H9 (cell line): ENCODE results near the gene RRAGB. TPM values are rescaled to one million over a fixed set of nuclear protein-coding genes. Genes with fewer than 3 reads are reported as not detected.
"Not testable (repeated sequence)": the region's sequence is repeated elsewhere in the genome, so short reads cannot be mapped to it uniquely, and the experiment has no call there.

Experiments used
- DNase-seq: peaks from one replicate; pipeline ENCODE4 v3.0.0-alpha.2; 2017
- H2AFZ ChIP-seq: one replicate; pipeline ENCODE4 v1.6.1; 2013; ENCODE audit warnings: mild to moderate bottlenecking, low read length, control low read depth, moderate library complexity
- H2AK5ac ChIP-seq: 2 replicates; pipeline ENCODE4 v1.6.1; 2013; ENCODE audit warnings: low read length, control low read depth, mixed read lengths; ENCODE audit not compliant: insufficient read length
- H2BK120ac ChIP-seq: one replicate; pipeline ENCODE4 v1.6.1; 2013; ENCODE audit warnings: low read depth, mild to moderate bottlenecking, low read length, control low read depth, inconsistent platforms; ENCODE audit not compliant: poor library complexity, severe bottlenecking
- H2BK12ac ChIP-seq: 2 replicates; pipeline ENCODE4 v1.6.1; 2013; ENCODE audit warnings: low read length, control low read depth, mixed read lengths, low read depth; ENCODE audit not compliant: insufficient read length
- H2BK15ac ChIP-seq: 2 replicates; pipeline ENCODE4 v1.6.1; 2013; ENCODE audit warnings: low read depth, low read length, control low read depth
- H2BK20ac ChIP-seq: one replicate; pipeline ENCODE4 v1.6.1; 2013; ENCODE audit warnings: low read depth, mild to moderate bottlenecking, low read length, control low read depth, inconsistent platforms; ENCODE audit not compliant: poor library complexity, severe bottlenecking
- H2BK5ac ChIP-seq: 2 replicates; pipeline ENCODE4 v1.6.1; 2013; ENCODE audit warnings: low read length, control low read depth, mixed read lengths; ENCODE audit not compliant: insufficient read length
- H3K14ac ChIP-seq: 2 replicates; pipeline ENCODE4 v1.6.1; 2013; ENCODE audit warnings: low read length, control low read depth; ENCODE audit not compliant: insufficient read depth
- H3K18ac ChIP-seq: 2 replicates; pipeline ENCODE4 v1.6.1; 2013; ENCODE audit warnings: low read depth, mild to moderate bottlenecking, mixed read lengths, low read length, control low read depth; ENCODE audit not compliant: insufficient read length
- H3K23ac ChIP-seq: 2 replicates; pipeline ENCODE4 v1.6.1; 2013; ENCODE audit warnings: low read length, control low read depth, mixed read lengths, low read depth; ENCODE audit not compliant: insufficient read length
- H3K23me2 ChIP-seq: 2 replicates; pipeline ENCODE4 v1.6.1; 2013; ENCODE audit warnings: low read depth, mild to moderate bottlenecking, mixed read lengths, low read length, control low read depth; ENCODE audit not compliant: insufficient read length, poor library complexity, severe bottlenecking
- H3K27ac ChIP-seq: 2 replicates; pipeline ENCODE4 v1.5.1; 2013; ENCODE audit warnings: low read length, control low read depth, mixed read lengths, low read depth; ENCODE audit not compliant: insufficient read length
- H3K27me3 ChIP-seq: 2 replicates; pipeline ENCODE4 v1.6.1; 2013; ENCODE audit warnings: low read length, control low read depth, inconsistent platforms; ENCODE audit not compliant: insufficient read depth
- H3K4ac ChIP-seq: 2 replicates; pipeline ENCODE4 v1.6.1; 2013; ENCODE audit warnings: low read depth, mild to moderate bottlenecking, control low read depth, inconsistent platforms, low read length, moderate library complexity
- H3K4me1 ChIP-seq: 2 replicates; pipeline ENCODE4 v1.6.1; 2013; ENCODE audit warnings: low read length, control low read depth, inconsistent platforms; ENCODE audit not compliant: insufficient read depth
- H3K4me2 ChIP-seq: 2 replicates; pipeline ENCODE4 v1.6.1; 2013; ENCODE audit warnings: low read length, control low read depth, mixed read lengths; ENCODE audit not compliant: insufficient read length, insufficient read depth
- H3K56ac ChIP-seq: 2 replicates; pipeline ENCODE4 v1.6.1; 2013; ENCODE audit warnings: low read depth, mild to moderate bottlenecking, mixed read lengths, low read length, control low read depth; ENCODE audit not compliant: insufficient read length
- H3K79me1 ChIP-seq: 2 replicates; pipeline ENCODE4 v1.6.1; 2013; ENCODE audit warnings: low read depth, mild to moderate bottlenecking, moderate library complexity, low read length, control low read depth, inconsistent platforms; ENCODE audit not compliant: insufficient read depth, poor library complexity, severe bottlenecking
- H3K79me2 ChIP-seq: 2 replicates; pipeline ENCODE4 v1.6.1; 2013; ENCODE audit warnings: low read length, control low read depth, inconsistent platforms; ENCODE audit not compliant: insufficient read depth
- H3K9ac ChIP-seq: 2 replicates; pipeline ENCODE4 v1.6.1; 2013; ENCODE audit warnings: low read length, control low read depth, mixed read lengths; ENCODE audit not compliant: insufficient read length; ENCODE audit errors: extremely low read depth
- H3K9me3 ChIP-seq: one replicate; pipeline ENCODE4 v1.6.1; 2013; ENCODE audit warnings: low read depth, low read length, inconsistent platforms; ENCODE audit not compliant: control insufficient read depth
- H3T11ph ChIP-seq: one replicate; pipeline ENCODE4 v1.6.1; 2013; ENCODE audit warnings: mild to moderate bottlenecking, low read length, control low read depth, inconsistent platforms
- H4K20me1 ChIP-seq: one replicate; pipeline ENCODE4 v1.6.1; 2013; ENCODE audit not compliant: control insufficient read depth, insufficient read length, insufficient read depth
- H4K5ac ChIP-seq: 2 replicates; pipeline ENCODE4 v1.6.1; 2013; ENCODE audit warnings: low read depth, mild to moderate bottlenecking, mixed read lengths, low read length, control low read depth; ENCODE audit not compliant: insufficient read length
- H4K8ac ChIP-seq: replicated peaks from 2 replicates; pipeline ENCODE4 v1.6.1; 2013; ENCODE audit warnings: low read length, control low read depth, mixed read lengths, low read depth; ENCODE audit not compliant: insufficient read length
- H4K91ac ChIP-seq: 2 replicates; pipeline ENCODE4 v1.6.1; 2013; ENCODE audit warnings: low read depth, mild to moderate bottlenecking, moderate library complexity, mixed read lengths, low read length, control low read depth; ENCODE audit not compliant: insufficient read length
- H3K27ac Mint-ChIP-seq, 3 experiments: 2 replicates in 2 of 3; 3 replicates in 1 of 3; pipeline ENCODE4 v1.8.0; 2020 to 2021; ENCODE audit warnings: mixed read lengths in 3 of 3, mild to moderate bottlenecking in 1 of 3, moderate library complexity in 1 of 3
- H3K27me3 Mint-ChIP-seq: 2 replicates; pipeline ENCODE4 v1.8.0; 2021; ENCODE audit warnings: low read depth, mild to moderate bottlenecking, moderate library complexity, mixed read lengths
- H3K36me3 Mint-ChIP-seq, 3 experiments: 2 replicates in 2 of 3; 3 replicates in 1 of 3; pipeline ENCODE4 v1.8.0; 2020 to 2021; ENCODE audit warnings: low read depth in 3 of 3, mixed read lengths in 3 of 3; ENCODE audit not compliant: insufficient read depth in 1 of 3
- H3K4me1 Mint-ChIP-seq, 2 experiments: 2 replicates each; pipeline ENCODE4 v1.8.0; 2020; ENCODE audit warnings: mixed read lengths in 2 of 2
- H3K4me3 Mint-ChIP-seq, 2 experiments: 2 replicates in 1 of 2; 3 replicates in 1 of 2; pipeline ENCODE4 v1.8.0; 2020 to 2021; ENCODE audit warnings: mild to moderate bottlenecking in 2 of 2, mixed read lengths in 2 of 2, moderate library complexity in 1 of 2
- H3K9me3 Mint-ChIP-seq, 2 experiments: 2 replicates in 1 of 2; 3 replicates in 1 of 2; pipeline ENCODE4 v1.8.0; 2020; ENCODE audit warnings: mild to moderate bottlenecking in 2 of 2, mixed read lengths in 2 of 2, moderate library complexity in 1 of 2
- CTCF ChIP-seq: fragments of 200-600 bp; sonication (generic); conservative IDR thresholded peaks from 3 replicates; pipeline ENCODE4 v1.8.0; 2021; ENCODE audit warnings: antibody characterized with exemption, mild to moderate bottlenecking
- WGBS: extraction: QIAGEN DNeasy Blood & Tissue Kit; methylation state at CpG from one replicate; pipeline ENCODE4 v1.1.7; 2013; ENCODE audit warnings: missing lambda C conversion rate, low lambda C conversion rate, mixed read lengths; ENCODE audit not compliant: insufficient read length; ENCODE audit errors: extremely low coverage; 5-methylcytosine and 5-hydroxymethylcytosine counted together
- total RNA-seq: library from RNA; stranded (reverse); gene quantifications from 2 replicates; pipeline ENCODE4 v1.2.1, GENCODE V29; 2021

Gene RRAGB
- total RNA-seq, 1 experiment from 2014 or later: 10.3 TPM

DNA sequence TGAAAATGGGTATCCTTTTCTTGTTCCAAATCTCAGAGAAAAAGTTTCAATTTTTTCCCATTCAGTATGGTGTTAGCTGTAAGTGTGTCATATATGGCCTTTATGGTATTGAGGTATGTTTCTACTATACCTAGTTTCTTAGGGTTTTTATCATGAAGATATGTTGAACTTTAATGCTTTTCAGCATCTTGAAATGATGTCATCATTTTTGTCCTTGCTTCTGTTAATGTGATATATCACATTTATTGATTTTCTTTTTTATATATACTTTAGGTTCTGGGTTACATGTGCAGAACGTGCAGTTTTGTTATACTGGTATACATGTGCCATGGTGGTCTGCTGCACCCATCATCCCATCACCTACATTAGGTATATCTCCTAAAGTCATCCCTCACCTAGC, 49.5 kb upstream of the RRAGB start:
- H3K4me1 ChIP-seq: no peaks in the 10 kb centered on the region
- no peak overlapping the region for H3K27ac ChIP-seq
- no peak overlapping the region for H2AFZ ChIP-seq
- no peaks in the 10 kb centered on the region for H3K4me1 Mint-ChIP-seq
- no peak overlapping the region for H3K9ac ChIP-seq
- no peak overlapping the region for H3K27ac Mint-ChIP-seq
- DNase-seq: no peak
- H3K27me3 Mint-ChIP-seq: peaks cover 5% of the 10 kb centered on the region; the same call in 1 of the 2 replicates
- H2AK5ac ChIP-seq: no peak overlapping the region
- no peak overlapping the region for H2BK120ac ChIP-seq
- H2BK15ac ChIP-seq: no peak overlapping the region
- H3K9me3 ChIP-seq: peaks cover 21% of the 10 kb centered on the region
- no peak overlapping the region for H3K56ac ChIP-seq
- no peak overlapping the region for H3T11ph ChIP-seq
- H3K9me3 Mint-ChIP-seq: peaks cover 93 to 97% of the 10 kb centered on the region in 2 experiments
- H3K4ac ChIP-seq: no peak overlapping the region
- no peak overlapping the region for H4K91ac ChIP-seq
- TF ChIP-seq CTCF: no peak
- H3K36me3 Mint-ChIP-seq: peaks cover 0 to 21% (median 8%) of the 10 kb centered on the region in 3 experiments; a peak in 5 of 7 replicates
- no peak overlapping the region for H3K14ac ChIP-seq
- H4K20me1 ChIP-seq: no peaks in the 10 kb centered on the region
- H4K8ac ChIP-seq: no peak overlapping the region
- no peak overlapping the region for H3K4me3 Mint-ChIP-seq
- no peak overlapping the region for H2BK5ac ChIP-seq
- no peaks in the 10 kb centered on the region for H3K23me2 ChIP-seq
- H3K4me2 ChIP-seq: no peak overlapping the region
- no CpG with 5 or more reads among the region's 1 CpG for WGBS
- no peak overlapping the region for H2BK12ac ChIP-seq
- H4K5ac ChIP-seq: no peak overlapping the region
- H3K27me3 ChIP-seq: no peaks in the 10 kb centered on the region
- H2BK20ac ChIP-seq: no peak overlapping the region
- H3K23ac ChIP-seq: no peak overlapping the region
- H3K18ac ChIP-seq: no peak overlapping the region
- H3K79me1 ChIP-seq: no peaks in the 10 kb centered on the region
- H3K79me2 ChIP-seq: no peaks in the 10 kb centered on the region

- H3K27ac ChIP-seq, H2AK5ac ChIP-seq, H3K79me1 ChIP-seq, H3K9ac ChIP-seq, H3K4ac ChIP-seq, H3K23ac ChIP-seq, H2BK12ac ChIP-seq, DNase-seq, H2AFZ ChIP-seq, H3K79me2 ChIP-seq, H4K91ac ChIP-seq, H4K5ac ChIP-seq, H3K4me1 ChIP-seq, H3K27me3 ChIP-seq, H3K27me3 Mint-ChIP-seq, H3K14ac ChIP-seq, H2BK15ac ChIP-seq, H3K27ac Mint-ChIP-seq, H4K8ac ChIP-seq, H2BK5ac ChIP-seq, H2BK120ac ChIP-seq, H3K4me1 Mint-ChIP-seq, H3K23me2 ChIP-seq, H3K4me3 Mint-ChIP-seq, H2BK20ac ChIP-seq, H3K4me2 ChIP-seq, H3K18ac ChIP-seq, H3T11ph ChIP-seq, H3K56ac ChIP-seq, H4K20me1 ChIP-seq: not testable (repeated sequence)
- WGBS: no CpG with 5 or more reads among the region's 10 CpGs
- Mint-ChIP-seq H3K36me3 (peaks cover 0 to 29% (median 6%) of the 10 kb centered on the region in 3 experiments; a peak in 6 of 7 replicates), H3K9me3 (peaks cover 88 to 93% of the 10 kb centered on the region in 2 experiments)
- peaks cover 26% of the 10 kb centered on the region for H3K9me3 ChIP-seq
These were observed 29.0 kb upstream of the RRAGB start for GRCh38 chrX:55688579-55688978.
